NCI-H128 (cell line): Measurements from ENCODE around the gene PLCXD1.

Experiments
- DNase-seq: peaks from one replicate; lab custom pipeline; 2025; ENCODE audit not compliant: unreplicated experiment; lab: John Stamatoyannopoulos, UW

PLCXD1 gene

GRCh38 chrX:333611-334311 is 52.6 kb downstream of the PLCXD1 start:
- DNase-seq, result no peak

GRCh38 chrX:334331-334891 is 53.2 kb downstream of the PLCXD1 start:
- no peak for DNase-seq

- DNase-seq, result no peak
These were observed 54.0 kb downstream of the PLCXD1 start for GRCh38 chrX:334971-335757.

- DNase-seq, result no peak
These were observed 54.6 kb downstream of the PLCXD1 start for GRCh38 chrX:335758-336155.

GRCh38 chrX:336227-336626 is 55.0 kb downstream of the PLCXD1 start:
- no peak for DNase-seq

- no peak for DNase-seq
These were observed 56.2 kb downstream of the PLCXD1 start for GRCh38 chrX:337331-337831.

GRCh38 chrX:338281-338835 is 57.2 kb downstream of the PLCXD1 start:
- DNase-seq, result no peak

GRCh38 chrX:338836-339400 is 57.7 kb downstream of the PLCXD1 start:
- no peak for DNase-seq

GRCh38 chrX:340121-340520 is 58.9 kb downstream of the PLCXD1 start:
- DNase-seq, result no peak

- DNase-seq, result no peak
These were observed 59.7 kb downstream of the PLCXD1 start for GRCh38 chrX:340641-341423.

GRCh38 chrX:341541-342101 is 60.4 kb downstream of the PLCXD1 start:
- no peak for DNase-seq

GRCh38 chrX:344371-344901 is 63.3 kb downstream of the PLCXD1 start:
- DNase-seq, result no peak

GRCh38 chrX:345020-345925 is 64.1 kb downstream of the PLCXD1 start:
- no peak for DNase-seq

- DNase-seq, result no peak
These were observed 65.0 kb downstream of the PLCXD1 start for GRCh38 chrX:346034-346813.

- no peak for DNase-seq
These were observed 66.4 kb downstream of the PLCXD1 start for GRCh38 chrX:347351-348117.

- no peak for DNase-seq
These were observed 67.4 kb downstream of the PLCXD1 start for GRCh38 chrX:348461-349117.

GRCh38 chrX:349196-349595 is 68.0 kb downstream of the PLCXD1 start:
- no peak for DNase-seq
